ENCODE data around the gene POLD3.

Gene POLD3

GRCh38 chr11:74676596-74676995 lies 84.2 kb downstream of the POLD3 start:
- DNase-seq: no peak

DNA sequence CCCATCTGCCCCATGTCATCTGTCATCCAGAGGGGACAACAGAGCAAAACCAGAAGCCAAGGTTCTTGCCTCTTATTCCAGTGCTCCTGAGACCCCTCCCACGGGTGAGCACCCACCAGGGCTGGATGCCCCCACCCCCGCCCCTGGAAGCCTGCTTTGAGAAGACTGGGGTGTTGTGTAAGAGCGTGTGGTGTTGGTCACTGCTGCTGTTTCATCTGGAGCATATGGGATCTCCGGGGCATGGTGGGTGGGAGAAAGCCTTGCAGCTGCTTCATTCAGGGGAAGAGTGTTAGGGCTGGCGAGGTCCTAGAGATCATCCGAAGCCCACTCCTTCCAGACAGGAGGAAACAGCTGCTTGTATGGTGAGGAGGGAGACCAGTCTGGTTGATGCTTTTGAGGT lies 84.7 kb downstream of the POLD3 start:
- DNase-seq: no peak

GRCh38 chr11:74678041-74678440 lies 85.7 kb downstream of the POLD3 start:
- DNase-seq: no peak

- DNase-seq: no peak
Observed at GRCh38 chr11:74678591-74679512, 86.5 kb downstream of the POLD3 start.

DNA sequence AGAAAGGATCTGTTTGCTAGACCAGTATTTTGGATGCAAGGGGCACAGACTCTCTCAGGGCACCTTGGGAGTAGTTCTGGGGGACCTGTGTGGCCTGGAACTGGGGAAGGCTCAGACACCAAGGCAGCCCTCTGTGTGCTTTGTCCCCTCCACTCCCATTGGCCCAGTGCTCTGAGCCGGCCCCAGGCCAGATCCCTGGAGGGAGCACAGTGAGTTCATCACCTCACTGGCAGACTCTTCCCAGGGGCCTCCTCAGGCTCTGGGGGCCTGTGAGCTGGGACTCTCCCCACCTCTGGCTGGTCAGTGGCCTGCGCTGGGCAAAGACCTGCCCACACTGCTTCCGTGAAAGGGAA lies 87.1 kb downstream of the POLD3 start:
- no peak for DNase-seq

DNA sequence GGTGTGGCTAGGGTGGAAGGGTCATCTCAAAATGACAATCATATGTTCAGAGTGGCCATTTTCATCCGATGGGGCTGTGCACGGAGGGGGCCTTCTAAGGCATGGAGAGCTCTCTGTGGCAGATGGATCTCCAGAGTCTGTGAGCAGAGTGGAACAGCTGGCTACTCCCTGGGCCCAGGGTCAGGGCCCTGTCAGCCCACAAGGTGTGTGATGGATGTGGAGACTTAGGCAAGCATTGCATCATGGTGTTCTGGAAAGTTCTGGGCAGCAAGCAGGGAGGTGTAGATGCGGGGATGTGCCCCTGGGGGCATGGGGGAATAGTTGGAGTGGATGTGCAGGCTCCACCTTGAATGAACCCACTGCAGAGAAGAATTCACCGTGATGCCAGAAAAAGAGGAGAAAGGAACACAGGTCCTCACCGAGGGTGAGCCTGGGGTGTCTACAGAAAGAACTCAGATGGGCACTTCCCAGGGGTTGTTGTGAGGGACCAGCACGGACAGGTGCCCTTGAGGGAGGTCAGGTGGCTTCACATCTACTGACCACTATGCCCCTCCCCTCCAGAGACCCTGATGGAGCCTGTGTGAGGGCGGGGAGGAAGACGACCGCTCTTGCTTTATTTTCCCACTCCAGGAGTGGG lies 87.8 kb downstream of the POLD3 start:
- DNase-seq: no peak

DNA sequence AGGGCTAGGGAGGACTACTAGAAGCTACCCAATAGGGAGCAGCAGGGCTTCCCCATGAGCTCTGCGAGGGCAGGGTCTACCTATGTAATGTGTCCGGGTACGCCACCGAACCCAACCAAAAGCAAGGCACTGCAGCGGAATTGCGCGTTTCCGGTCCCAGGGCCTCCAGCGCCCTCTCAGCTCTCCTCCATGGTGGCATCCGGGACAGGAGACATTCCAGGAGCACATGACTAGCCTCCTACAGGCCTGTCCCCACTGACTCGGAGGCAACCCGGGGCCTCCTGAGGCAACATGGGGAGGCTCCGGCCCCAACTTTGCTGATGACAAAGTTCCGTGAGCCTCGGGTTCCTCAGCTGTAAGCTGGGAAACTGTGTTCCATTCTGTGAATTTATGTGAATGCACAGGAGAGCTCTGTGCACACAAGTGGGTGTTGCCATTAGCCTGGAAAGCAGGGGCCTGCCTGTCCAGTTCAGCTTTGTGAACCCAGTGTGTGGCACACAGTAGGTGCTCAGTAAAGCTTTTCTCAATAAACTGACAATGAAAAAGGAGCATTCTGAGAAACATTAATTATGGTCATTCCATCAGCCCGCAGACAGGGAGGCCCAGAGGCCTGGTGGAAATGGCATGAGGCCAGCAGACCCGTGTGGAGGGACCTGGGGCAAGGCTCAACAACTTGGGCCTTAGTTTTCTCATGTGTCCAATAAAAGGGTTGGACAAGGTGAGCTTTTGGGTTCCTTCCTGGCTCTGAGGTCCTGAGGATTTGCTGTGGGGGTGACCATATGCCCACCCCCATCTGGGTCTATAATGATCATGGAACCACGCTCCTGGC lies 88.5 kb downstream of the POLD3 start:
- DNase-seq: no peak

DNA sequence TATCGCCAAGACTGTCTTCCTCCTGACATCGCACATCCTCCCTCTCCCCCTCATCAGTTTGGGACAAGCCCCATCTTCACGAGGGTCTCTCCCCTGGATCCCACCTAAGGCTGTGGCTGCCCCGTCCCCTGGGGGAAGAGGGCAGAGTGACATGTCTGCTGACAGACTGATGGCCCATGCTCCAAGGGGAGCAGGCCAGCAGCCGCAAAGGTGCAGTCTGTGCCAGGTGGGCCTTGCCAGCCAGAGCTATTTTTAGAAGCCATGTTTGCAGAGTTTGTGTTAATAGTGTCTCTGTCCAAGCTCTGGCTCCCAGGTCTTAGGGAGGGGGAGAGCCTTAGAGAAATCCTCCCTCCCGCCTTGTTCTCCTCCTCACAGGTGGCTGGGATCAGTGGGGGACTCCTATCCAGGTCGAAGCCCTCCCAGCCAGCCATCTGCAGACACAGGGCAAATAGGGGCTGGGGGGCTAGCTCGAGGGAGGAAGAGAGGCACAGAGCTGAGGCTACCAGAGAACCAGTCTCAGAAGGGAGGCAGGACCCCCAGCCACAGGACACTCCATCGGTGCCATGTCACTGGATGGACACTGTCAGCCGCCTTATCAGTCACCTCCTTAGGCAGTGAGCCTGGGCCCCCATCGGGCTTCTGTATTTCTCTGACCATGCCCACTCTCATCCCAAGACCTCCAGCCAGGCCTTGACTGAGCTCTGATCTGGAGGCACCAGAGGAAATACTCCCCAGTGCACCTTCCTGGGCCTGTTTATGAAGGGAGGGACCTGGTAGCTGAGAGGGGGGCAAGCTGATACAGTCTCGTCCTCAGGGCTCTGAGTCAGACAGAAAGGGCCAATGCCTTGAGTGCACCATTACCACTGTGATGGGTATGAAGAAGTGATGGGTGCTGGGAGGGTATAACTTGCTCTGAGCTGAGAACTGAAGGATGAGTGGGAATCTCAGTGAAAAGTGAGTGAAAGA lies 89.6 kb downstream of the POLD3 start:
- no peak for DNase-seq

GRCh38 chr11:74682731-74683278 lies 90.4 kb downstream of the POLD3 start:
- DNase-seq: no peak

DNA sequence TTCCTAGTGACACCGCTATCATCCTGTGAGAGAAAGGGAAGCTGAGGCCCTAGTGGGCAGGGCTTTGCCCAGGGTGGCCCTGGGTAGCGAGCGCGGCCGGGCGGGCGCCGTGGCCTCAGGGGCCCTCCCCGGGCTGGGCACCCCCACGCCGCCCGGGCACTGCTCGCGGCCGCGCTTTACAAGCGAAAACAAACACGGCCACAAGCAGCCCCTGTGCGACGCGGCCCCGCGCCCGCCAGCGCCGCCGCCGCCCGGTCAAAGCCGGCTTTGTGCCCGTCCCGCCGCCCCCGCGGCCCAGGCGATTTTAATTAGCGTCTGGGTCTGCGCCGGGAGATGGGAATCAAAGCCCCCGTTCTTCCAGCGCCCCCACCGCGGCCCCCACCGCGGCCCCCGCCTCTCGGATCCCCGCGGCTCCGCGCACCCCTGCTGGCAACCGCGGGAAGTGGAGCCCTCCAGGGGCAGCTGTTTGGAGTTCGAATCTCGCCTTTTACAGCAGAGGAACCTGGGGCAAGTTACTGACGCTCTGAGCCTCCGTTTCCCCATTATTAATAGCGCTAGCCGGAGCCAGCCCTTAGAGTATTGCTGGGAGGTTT lies 91.0 kb downstream of the POLD3 start:
- DNase-seq: no peak

DNA sequence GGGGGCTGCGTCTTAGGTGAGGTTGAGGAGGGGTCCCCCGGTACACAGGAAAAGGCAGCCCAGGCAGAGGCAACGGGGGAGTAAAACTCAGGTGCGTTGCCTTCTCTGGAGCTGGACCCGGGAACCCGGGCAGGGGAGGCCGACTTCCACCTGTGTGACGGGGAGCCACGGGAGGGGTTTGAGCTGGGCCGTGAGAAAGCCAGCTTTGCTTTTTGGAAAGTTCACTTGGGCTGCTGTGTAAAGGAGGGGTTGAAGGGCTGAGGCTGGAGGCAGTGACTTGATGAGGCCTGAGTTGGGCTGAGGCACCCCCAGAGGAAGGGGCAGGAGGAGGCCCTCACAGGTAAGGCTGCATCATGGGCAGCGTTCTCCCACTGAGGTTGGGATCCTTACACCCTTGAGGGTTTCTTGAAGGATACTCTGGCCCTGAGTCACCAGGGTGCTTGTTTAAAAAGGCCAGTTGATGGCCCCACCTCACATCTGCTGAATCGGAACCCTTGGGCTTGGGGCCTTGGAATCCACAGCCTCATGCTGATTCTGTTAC lies 91.6 kb downstream of the POLD3 start:
- DNase-seq: no peak

GRCh38 chr11:74684661-74685060 lies 92.3 kb downstream of the POLD3 start:
- no peak for DNase-seq

DNA sequence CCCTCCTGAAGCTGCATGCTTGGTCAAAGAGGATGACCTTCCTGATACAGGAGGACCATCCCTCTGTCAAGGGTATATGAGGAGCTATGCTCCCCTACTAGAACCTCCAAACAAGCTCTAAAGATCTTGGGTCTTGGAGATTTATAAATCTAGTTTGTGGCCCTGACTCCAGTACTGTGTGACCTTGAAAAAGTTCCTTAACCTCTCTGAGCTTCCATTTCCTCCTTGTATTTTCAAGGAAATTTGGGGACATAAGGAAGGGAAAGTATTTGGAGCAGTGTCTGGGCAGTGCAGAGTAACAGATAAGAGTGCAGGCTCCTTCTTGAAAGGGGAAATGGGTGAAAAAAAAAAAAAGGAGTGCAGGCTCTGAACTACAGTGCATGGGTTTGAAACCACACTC lies 93.0 kb downstream of the POLD3 start:
- DNase-seq: no peak

DNA sequence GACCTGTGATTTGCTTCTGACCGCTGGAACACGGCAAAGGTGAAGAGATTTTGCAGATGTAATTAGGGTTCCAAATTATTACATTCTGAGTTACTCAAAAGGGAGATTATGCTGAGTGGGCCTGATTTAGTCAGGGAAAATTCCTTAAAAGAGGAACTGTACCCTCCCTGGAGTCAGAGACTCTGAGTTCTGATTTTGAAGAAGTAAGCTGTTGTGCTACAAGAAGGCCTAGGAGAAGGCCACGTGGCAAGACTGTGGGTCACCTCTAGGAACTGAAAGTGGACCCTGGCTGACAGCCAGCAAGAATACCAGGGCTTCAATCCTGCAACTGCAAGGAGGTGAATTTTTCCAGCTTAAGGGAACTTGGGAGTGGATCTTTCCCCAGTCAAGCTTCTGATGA lies 93.5 kb downstream of the POLD3 start:
- DNase-seq: no peak

GRCh38 chr11:74686792-74687191 lies 94.4 kb downstream of the POLD3 start:
- DNase-seq: no peak

DNA sequence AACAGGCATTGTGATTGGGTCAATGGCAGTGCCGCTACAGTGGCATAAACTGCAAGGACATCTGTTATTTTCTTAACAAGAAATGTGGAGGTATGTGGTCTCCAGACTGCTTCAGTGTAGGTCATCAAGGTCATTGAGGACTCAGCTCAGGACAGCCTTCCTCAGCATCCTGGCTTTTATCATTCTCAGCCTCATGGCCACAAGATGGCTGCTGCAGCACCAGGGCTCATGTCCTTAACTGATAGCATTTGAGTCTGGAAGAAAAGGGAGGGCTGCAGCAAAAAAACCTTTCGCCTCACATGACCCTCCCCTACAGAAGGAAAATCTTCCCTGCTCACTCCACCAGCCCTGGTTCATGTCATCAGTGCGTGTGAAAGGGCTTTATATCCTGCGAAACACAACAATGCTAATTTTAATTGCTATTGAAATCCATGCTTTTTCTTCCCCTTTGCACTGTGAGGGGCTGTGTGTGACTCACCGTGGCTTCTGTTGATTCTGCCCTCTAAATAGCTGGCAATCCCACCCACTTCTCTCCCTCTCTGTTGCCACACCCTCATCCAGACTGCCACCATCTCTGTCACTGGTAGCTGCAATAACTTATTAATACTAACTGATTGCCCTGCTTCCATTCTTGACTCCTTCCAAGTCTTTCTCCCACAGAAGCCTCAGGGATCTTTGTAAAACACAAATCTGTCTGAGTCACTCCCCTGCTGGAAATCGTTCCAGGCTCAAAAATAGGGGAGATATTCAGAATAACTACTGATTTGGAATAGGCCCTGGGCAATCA lies 95.0 kb downstream of the POLD3 start:
- no peak for DNase-seq

GRCh38 chr11:74689666-74690065 lies 97.3 kb downstream of the POLD3 start:
- DNase-seq: no peak

- DNase-seq: no peak
Observed at GRCh38 chr11:74691755-74692154, 99.4 kb downstream of the POLD3 start.
